ENCODE results near the gene ANKS4B.

DNA sequence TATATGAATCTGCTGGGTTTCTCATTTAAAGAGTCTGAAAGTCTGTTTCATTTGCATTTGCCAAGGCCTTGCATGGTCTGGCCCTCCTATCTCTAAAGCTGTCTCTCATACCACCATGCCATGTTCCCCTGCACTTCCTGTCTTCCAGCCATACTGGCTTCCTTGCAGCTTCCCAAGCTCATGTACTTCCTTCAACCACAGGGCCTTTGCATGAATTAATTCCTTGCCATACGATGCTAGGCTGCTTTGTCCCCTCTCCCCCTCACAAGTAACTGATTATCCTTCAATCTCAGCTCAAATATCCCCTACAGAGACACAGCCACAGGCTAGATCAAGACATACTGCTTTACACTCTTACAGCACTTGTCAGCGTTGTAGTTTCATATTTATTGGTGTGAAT is 38.8 kb downstream of the ANKS4B start:
- TF ChIP-seq, protein P1, sequence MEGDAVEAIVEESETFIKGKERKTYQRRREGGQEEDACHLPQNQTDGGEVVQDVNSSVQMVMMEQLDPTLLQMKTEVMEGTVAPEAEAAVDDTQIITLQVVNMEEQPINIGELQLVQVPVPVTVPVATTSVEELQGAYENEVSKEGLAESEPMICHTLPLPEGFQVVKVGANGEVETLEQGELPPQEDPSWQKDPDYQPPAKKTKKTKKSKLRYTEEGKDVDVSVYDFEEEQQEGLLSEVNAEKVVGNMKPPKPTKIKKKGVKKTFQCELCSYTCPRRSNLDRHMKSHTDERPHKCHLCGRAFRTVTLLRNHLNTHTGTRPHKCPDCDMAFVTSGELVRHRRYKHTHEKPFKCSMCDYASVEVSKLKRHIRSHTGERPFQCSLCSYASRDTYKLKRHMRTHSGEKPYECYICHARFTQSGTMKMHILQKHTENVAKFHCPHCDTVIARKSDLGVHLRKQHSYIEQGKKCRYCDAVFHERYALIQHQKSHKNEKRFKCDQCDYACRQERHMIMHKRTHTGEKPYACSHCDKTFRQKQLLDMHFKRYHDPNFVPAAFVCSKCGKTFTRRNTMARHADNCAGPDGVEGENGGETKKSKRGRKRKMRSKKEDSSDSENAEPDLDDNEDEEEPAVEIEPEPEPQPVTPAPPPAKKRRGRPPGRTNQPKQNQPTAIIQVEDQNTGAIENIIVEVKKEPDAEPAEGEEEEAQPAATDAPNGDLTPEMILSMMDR (IDR thresholded peaks at IDR 0.05), result no peak
- no peak for TF ChIP-seq EP300 (IDR thresholded peaks at IDR 0.05)

All from stomach (tissue), 4 donors.